Astrocyte of the cerebellum (primary cell): ENCODE measurements around the gene POLD4.

Experiments
- DNase-seq: peaks from one replicate; pipeline ENCODE4 v3.0.0-alpha.2; 2011; ENCODE audit warnings: low read depth
- H3K4me3 ChIP-seq: 2 replicates; pipeline ENCODE4 v1.5.1; 2011; ENCODE audit warnings: mild to moderate bottlenecking, low read depth, low read length, moderate library complexity
- in situ Hi-C: cut with HindIII; loops from 2 replicates; pipeline ENCODE4 v1.10.0; 2017; ENCODE audit warnings: low sequenced_read_pairs
- TF ChIP-seq, protein P1 (sequence below): IDR thresholded peaks from 2 replicates; pipeline ENCODE4 v1.5.1; 2012; ENCODE audit warnings: low read length, low read depth, moderate library complexity, mild to moderate bottlenecking; ENCODE audit errors: missing control alignments

POLD4 gene

DNA sequence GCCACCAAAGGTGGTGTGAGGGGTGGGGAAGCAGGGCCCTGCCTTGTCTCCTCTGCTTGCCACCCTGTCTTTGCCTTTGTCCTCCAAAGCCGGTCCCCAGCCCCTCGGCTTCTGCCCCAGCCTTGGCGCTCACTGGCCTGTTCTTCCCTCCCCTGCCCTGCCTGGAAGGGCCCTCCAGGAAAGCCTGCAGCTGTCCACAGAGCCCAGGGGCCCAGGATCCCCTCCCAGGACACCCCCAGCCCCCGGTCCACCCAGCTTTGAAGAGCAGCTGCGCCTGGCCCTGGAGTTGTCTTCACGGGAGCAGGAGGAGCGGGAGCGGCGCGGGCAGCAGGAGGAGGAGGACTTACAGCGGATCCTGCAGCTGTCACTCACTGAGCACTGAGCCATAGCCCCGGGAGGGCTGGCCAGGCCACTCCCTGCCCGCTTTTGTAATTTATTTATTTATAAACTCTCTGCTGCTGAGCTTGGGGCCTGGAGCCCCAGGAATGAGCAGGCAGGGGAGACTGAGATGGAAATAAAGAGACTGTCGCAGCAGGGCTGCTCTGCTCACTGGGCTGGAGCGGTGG lies 51.3 kb downstream of the POLD4 start:
- TF ChIP-seq, protein P1, sequence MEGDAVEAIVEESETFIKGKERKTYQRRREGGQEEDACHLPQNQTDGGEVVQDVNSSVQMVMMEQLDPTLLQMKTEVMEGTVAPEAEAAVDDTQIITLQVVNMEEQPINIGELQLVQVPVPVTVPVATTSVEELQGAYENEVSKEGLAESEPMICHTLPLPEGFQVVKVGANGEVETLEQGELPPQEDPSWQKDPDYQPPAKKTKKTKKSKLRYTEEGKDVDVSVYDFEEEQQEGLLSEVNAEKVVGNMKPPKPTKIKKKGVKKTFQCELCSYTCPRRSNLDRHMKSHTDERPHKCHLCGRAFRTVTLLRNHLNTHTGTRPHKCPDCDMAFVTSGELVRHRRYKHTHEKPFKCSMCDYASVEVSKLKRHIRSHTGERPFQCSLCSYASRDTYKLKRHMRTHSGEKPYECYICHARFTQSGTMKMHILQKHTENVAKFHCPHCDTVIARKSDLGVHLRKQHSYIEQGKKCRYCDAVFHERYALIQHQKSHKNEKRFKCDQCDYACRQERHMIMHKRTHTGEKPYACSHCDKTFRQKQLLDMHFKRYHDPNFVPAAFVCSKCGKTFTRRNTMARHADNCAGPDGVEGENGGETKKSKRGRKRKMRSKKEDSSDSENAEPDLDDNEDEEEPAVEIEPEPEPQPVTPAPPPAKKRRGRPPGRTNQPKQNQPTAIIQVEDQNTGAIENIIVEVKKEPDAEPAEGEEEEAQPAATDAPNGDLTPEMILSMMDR = no peak
- no peak for DNase-seq
- H3K4me3 ChIP-seq = no peak overlapping the region
- in situ Hi-C loops = no loop called here

DNA sequence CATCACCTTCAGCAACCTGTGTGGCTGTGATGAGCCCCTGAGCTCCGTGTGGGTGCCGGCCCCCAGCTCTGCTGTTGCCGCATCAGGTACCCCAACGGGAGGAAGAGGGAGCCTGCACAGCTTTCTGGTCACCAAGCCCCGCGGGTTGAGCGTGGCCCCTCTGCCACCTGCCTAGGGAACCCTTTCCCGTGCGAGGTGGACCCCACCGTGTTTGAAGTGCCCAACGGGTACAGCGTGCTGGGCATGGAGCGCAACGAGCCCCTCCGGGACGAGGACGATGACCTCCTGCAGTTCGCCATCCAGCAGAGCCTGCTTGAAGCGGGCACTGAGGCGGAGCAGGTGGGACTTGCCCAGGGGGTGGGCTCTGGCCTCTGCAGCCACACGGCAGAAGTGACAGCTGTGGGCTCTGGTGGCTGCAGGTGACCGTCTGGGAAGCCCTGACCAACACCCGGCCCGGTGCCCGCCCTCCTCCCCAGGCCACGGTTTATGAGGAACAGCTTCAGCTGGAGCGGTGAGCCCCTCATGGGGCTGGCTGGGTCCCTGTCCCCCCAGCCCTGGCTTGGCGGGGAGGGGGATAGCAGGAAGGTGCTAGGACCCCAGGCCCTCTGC lies 51.9 kb downstream of the POLD4 start:
- TF ChIP-seq, protein P1 = no peak
- no peak for DNase-seq
- in situ Hi-C loops = no loop called here
- H3K4me3 ChIP-seq = no peak overlapping the region
